Keratinocyte (primary cell): Measurements from ENCODE around the gene HNRNPA2B1.

Experiments used
- CTCF ChIP-seq, 3 experiments: IDR thresholded peaks in 1 of 3; conservative IDR thresholded peaks in 1 of 3; optimal IDR thresholded peaks in 1 of 3; 2 replicates in 2 of 3; 3 replicates in 1 of 3; pipeline versions ENCODE3 to v1.5.1; 2011; ENCODE audit warnings: low read length in 3 of 3, mild to moderate bottlenecking in 3 of 3, moderate library complexity in 2 of 3, control low read depth in 1 of 3, inconsistent platforms in 1 of 3; ENCODE audit not compliant: insufficient read depth in 2 of 3; ENCODE audit errors: extremely low read depth in 1 of 3
- EZH2 ChIP-seq: IDR thresholded peaks from one replicate; pipeline ENCODE4 v1.6.1; 2012; ENCODE audit warnings: inconsistent platforms, mild to moderate bottlenecking, low read length, moderate library complexity

GRCh38 chr7:26202019-26202990 is 1.8 kb upstream of the HNRNPA2B1 start:
- no peak for TF ChIP-seq CTCF (optimal IDR thresholded peaks at IDR 0.05 in 1 of 3, IDR thresholded peaks at IDR 0.05 in 1 of 3, conservative IDR thresholded peaks at IDR 0.05 in 1 of 3; ENCODE audit: extremely low read depth in 1 of 3, insufficient read depth in 2 of 3, low read length in 3 of 3)
- no peak for TF ChIP-seq EZH2
